GM10266 (cell line): ENCODE data around the gene NRXN3.

ENCODE experiments used
- DNase-seq: peaks from one replicate; pipeline ENCODE4 v3.0.0; 2012; ENCODE audit errors: extremely low spot score
- CTCF ChIP-seq: IDR thresholded peaks from 2 replicates; pipeline ENCODE4 v1.5.1; 2012; ENCODE audit warnings: mild to moderate bottlenecking, low read depth; ENCODE audit not compliant: control insufficient read depth, insufficient read depth; ENCODE audit errors: missing control alignments

NRXN3 gene

GRCh38 chr14:79157369-79157768, 987.2 kb downstream of the NRXN3 start:
- TF ChIP-seq CTCF = no peak
- no peak for DNase-seq

- DNase-seq = no peak
- TF ChIP-seq CTCF = no peak
Observed at GRCh38 chr14:79161571-79161970, 991.4 kb downstream of the NRXN3 start.

- TF ChIP-seq CTCF = no peak
- DNase-seq = no peak
Observed at GRCh38 chr14:79162833-79163232, 992.7 kb downstream of the NRXN3 start.

GRCh38 chr14:79165471-79166090, 995.4 kb downstream of the NRXN3 start:
- DNase-seq = no peak
- no peak for TF ChIP-seq CTCF

- no peak for DNase-seq
Observed at GRCh38 chr14:79166171-79166570, 996.0 kb downstream of the NRXN3 start.

GRCh38 chr14:79167957-79168356, 997.8 kb downstream of the NRXN3 start:
- DNase-seq = no peak
- TF ChIP-seq CTCF = no peak

More at GRCh38 chr14:79166171-79166570, 996.0 kb downstream of the NRXN3 start:
- TF ChIP-seq CTCF = no peak

- TF ChIP-seq CTCF = no peak
- DNase-seq = no peak
Observed at GRCh38 chr14:79175671-79176070, 1005.5 kb downstream of the NRXN3 start.
